Hepatocyte (in vitro differentiated cells): Measurements from ENCODE around the gene KCNQ5.

Experiments
- EZH2 ChIP-seq: fragments of 200-600 bp; sonication (generic); IDR thresholded peaks from 2 replicates; pipeline ENCODE4 v1.6.1; 2016; ENCODE audit warnings: antibody characterized with exemption, mild to moderate bottlenecking, borderline replicate concordance
- EZH2phosphoT487 ChIP-seq: fragments of 200-600 bp; sonication (generic); IDR thresholded peaks from one replicate; pipeline ENCODE4 v1.6.1; 2018; ENCODE audit warnings: antibody characterized with exemption, mild to moderate bottlenecking, low read depth, moderate library complexity; ENCODE audit not compliant: unreplicated experiment, severe bottlenecking
- TF ChIP-seq, protein P1 (sequence below): fragments of 200-600 bp; sonication (generic); IDR thresholded peaks from 2 replicates; pipeline ENCODE4 v1.5.1; 2016; ENCODE audit warnings: antibody characterized with exemption, mild to moderate bottlenecking; ENCODE audit not compliant: poor library complexity

DNA sequence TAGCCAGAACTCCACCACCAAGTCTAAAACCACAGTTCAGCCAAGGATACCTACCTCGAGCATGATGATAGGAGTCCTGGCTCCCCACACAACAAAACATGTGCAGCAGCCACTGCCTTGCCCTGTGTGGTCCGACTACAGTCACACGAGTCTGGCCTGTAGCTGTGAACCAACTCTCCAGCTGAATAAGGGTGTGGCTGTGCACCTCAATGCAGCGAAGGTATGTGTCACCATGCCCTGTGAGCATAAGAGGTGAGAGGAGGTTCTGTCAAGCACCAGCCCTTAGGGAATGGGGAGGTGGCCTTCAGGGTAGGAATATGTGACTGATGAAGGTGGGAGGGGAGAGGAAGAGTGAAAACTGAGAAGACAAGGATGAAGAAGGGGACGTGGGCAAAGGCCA is 620.1 kb downstream of the KCNQ5 start:
- TF ChIP-seq, protein P1, sequence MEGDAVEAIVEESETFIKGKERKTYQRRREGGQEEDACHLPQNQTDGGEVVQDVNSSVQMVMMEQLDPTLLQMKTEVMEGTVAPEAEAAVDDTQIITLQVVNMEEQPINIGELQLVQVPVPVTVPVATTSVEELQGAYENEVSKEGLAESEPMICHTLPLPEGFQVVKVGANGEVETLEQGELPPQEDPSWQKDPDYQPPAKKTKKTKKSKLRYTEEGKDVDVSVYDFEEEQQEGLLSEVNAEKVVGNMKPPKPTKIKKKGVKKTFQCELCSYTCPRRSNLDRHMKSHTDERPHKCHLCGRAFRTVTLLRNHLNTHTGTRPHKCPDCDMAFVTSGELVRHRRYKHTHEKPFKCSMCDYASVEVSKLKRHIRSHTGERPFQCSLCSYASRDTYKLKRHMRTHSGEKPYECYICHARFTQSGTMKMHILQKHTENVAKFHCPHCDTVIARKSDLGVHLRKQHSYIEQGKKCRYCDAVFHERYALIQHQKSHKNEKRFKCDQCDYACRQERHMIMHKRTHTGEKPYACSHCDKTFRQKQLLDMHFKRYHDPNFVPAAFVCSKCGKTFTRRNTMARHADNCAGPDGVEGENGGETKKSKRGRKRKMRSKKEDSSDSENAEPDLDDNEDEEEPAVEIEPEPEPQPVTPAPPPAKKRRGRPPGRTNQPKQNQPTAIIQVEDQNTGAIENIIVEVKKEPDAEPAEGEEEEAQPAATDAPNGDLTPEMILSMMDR = no peak
- no peak for TF ChIP-seq EZH2
- no peak for TF ChIP-seq EZH2phosphoT487
